ENCODE results near the gene SPAG7. TPM values are rescaled to one million over a fixed set of nuclear protein-coding genes. Genes with fewer than 3 reads are reported as not detected.

The SPAG7 gene
- total and polyA plus RNA-seq, 4 donors: 63.8 to 101 (median 75.8) TPM

GRCh38 chr17:4969047-4969550 lies 1.5 kb upstream of the SPAG7 start:
- H3K36me3 ChIP-seq (ENCODE audit: control insufficient read depth in 4 of 4, insufficient read depth in 4 of 4, low read length in 4 of 4): peaks cover 4 to 36% (median 16%) of the 10 kb centered on the region in 4 donors
- no peaks in the 10 kb centered on the region for H3K27me3 ChIP-seq (ENCODE audit: control insufficient read depth in 3 of 3, insufficient read depth in 3 of 3, low read length in 2 of 3)
- 78 to 80% methylated on average over 15 of the region's 15 CpGs for WGBS, 2 donors
- TF ChIP-seq, protein P1, sequence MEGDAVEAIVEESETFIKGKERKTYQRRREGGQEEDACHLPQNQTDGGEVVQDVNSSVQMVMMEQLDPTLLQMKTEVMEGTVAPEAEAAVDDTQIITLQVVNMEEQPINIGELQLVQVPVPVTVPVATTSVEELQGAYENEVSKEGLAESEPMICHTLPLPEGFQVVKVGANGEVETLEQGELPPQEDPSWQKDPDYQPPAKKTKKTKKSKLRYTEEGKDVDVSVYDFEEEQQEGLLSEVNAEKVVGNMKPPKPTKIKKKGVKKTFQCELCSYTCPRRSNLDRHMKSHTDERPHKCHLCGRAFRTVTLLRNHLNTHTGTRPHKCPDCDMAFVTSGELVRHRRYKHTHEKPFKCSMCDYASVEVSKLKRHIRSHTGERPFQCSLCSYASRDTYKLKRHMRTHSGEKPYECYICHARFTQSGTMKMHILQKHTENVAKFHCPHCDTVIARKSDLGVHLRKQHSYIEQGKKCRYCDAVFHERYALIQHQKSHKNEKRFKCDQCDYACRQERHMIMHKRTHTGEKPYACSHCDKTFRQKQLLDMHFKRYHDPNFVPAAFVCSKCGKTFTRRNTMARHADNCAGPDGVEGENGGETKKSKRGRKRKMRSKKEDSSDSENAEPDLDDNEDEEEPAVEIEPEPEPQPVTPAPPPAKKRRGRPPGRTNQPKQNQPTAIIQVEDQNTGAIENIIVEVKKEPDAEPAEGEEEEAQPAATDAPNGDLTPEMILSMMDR (IDR thresholded peaks at IDR 0.05; ENCODE audit: control extremely low read depth, extremely low read depth): no peak
- no peak overlapping the region for H3K4me3 ChIP-seq
- H3K9ac ChIP-seq (ENCODE audit: insufficient read depth in 1 of 2, low read length in 2 of 2): no peak overlapping the region
- ATAC-seq (ENCODE audit: insufficient read depth, low FRiP score) (no peak), DNase-seq (no peak)
- no peaks in the 10 kb centered on the region for H3K9me3 ChIP-seq (ENCODE audit: control insufficient read depth in 4 of 4, insufficient read depth in 3 of 4, low read length in 3 of 4)
- H3K4me1 ChIP-seq (ENCODE audit: control insufficient read depth in 5 of 5, insufficient read depth in 5 of 5, low read length in 5 of 5): peaks cover 4 to 21% (median 11%) of the 10 kb centered on the region in 5 donors
- peak overlapping the region; percentile 76 to 93 for H3K27ac ChIP-seq (ENCODE audit: low read depth in 1 of 2, low read length in 1 of 2)

DNA sequence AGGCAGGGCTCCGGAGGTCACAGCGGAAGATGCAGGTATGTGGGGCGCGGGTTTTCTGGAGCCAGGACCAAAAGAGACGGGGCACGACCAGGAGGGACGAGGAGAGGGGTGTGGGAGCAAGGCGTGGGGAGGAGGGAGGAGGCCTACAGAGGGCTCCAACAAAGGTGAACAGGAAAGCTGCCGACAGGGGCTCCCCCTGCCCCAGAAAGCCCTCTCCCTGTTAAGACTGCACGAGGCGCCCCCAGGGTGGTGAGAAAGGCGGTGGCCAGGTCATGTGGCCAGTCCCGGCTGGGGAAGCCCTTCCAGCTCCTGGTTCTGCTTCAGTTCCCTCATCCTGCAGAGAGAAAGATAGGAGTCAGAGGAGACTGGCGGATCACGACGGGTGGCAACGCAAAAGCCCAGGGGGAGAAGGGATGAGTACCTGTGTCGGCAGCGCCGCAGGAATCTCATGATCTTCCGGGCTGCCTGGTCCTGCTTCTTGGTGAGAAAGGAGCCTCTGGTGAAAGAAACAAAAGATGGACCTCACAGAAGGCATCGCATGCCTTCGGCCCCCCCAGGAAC lies 949 bp upstream of the SPAG7 start:
- Histone ChIP-seq H3K4me3 (peak overlapping the region; percentile 52), H3K27ac (ENCODE audit: low read depth in 1 of 2, low read length in 1 of 2) (peak overlapping the region; percentile 76 to 93), H3K27me3 (ENCODE audit: control insufficient read depth in 3 of 3, insufficient read depth in 3 of 3, low read length in 2 of 3) (no peaks in the 10 kb centered on the region), H3K36me3 (ENCODE audit: control insufficient read depth in 4 of 4, insufficient read depth in 4 of 4, low read length in 4 of 4) (peaks cover 4 to 33% (median 15%) of the 10 kb centered on the region in 4 donors), H3K9ac (ENCODE audit: insufficient read depth in 1 of 2, low read length in 2 of 2) (peak overlapping the region; percentile 25 to 42), H3K4me1 (ENCODE audit: control insufficient read depth in 5 of 5, insufficient read depth in 5 of 5, low read length in 5 of 5) (peaks cover 4 to 21% (median 10%) of the 10 kb centered on the region in 5 donors), H3K9me3 (ENCODE audit: control insufficient read depth in 4 of 4, insufficient read depth in 3 of 4, low read length in 3 of 4) (no peaks in the 10 kb centered on the region)
- ATAC-seq (ENCODE audit: insufficient read depth, low FRiP score): no peak
- 38 to 58% methylated on average over 20 to 23 of the region's 23 CpGs for WGBS, 2 donors
- TF ChIP-seq, protein P1 (IDR thresholded peaks at IDR 0.05; ENCODE audit: control extremely low read depth, extremely low read depth): no peak
- DNase-seq: peak in 2 of 3 donors; percentile 18 to 24

DNA sequence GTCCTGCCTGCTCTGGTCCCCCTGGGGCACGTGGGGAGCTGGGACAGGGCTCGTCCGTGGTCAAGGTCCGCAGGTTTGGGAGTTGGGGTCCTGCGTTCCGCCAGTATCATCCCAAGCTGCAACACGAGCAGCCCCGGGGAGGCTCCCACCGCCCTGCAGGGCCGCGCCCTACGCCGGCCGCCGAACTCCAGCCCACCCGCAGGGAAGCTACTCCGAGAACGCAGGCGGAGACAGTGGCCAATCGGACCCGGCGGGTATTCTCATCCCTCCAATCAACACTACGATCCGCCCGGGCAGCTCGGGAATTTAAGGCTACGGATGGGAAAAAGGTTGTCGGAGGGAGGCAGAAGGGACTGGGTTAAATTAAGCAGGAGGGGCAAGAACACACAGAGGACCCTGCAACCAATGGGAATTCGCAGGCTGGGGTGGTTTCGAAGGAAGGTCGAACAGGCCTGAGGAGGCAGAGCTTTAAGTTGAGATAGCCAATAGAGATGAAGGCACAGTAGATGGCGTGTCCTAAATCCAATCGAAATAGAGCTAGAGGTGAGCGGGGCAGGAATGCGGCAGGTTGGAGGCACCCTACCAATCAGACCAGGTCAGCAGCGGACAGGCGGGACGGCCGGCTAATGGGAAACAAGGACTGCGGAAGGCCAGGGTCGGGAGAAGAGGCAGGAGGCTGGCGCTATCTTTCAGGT lies 626 bp downstream of the SPAG7 start:
- peaks cover 0 to 18% (median 13%) of the 10 kb centered on the region in 4 donors for H3K36me3 ChIP-seq (ENCODE audit: control insufficient read depth in 4 of 4, insufficient read depth in 4 of 4, low read length in 4 of 4)
- peaks cover 4 to 21% (median 9%) of the 10 kb centered on the region in 5 donors for H3K4me1 ChIP-seq (ENCODE audit: control insufficient read depth in 5 of 5, insufficient read depth in 5 of 5, low read length in 5 of 5)
- 0% methylated on average over 42 of the region's 42 CpGs for WGBS, 2 donors
- H3K4me3 ChIP-seq: peak overlapping the region; percentile 79
- peak overlapping the region in 1 of 2 donors; percentile 94 for H3K9ac ChIP-seq (ENCODE audit: insufficient read depth in 1 of 2, low read length in 2 of 2)
- H3K9me3 ChIP-seq (ENCODE audit: control insufficient read depth in 4 of 4, insufficient read depth in 3 of 4, low read length in 3 of 4): no peaks in the 10 kb centered on the region
- peak overlapping the region; percentile 94 to 95 for H3K27ac ChIP-seq (ENCODE audit: low read depth in 1 of 2, low read length in 1 of 2)
- DNase-seq: peak; percentile 100
- TF ChIP-seq, protein P1 (IDR thresholded peaks at IDR 0.05; ENCODE audit: control extremely low read depth, extremely low read depth): no peak
- ATAC-seq (ENCODE audit: insufficient read depth, low FRiP score): peak; percentile 90
- no peaks in the 10 kb centered on the region for H3K27me3 ChIP-seq (ENCODE audit: control insufficient read depth in 3 of 3, insufficient read depth in 3 of 3, low read length in 2 of 3)

Data from lung (tissue), 12 donors.